CD4-positive, alpha-beta T cell treated with Interleukin-15 for 4 hours (primary cell): ENCODE measurements around the gene RBMS3.
"Not testable (repeated sequence)": the region's sequence is repeated elsewhere in the genome, so short reads cannot be mapped to it uniquely, and the experiment has no call there.

Experiments used
- DNase-seq: peaks from one replicate; pipeline ENCODE4 v3.0.0-alpha.2; 2020; ENCODE audit warnings: low spot score

The RBMS3 gene

GRCh38 chr3:29802057-29802456, 521.2 kb downstream of the RBMS3 start:
- no peak for DNase-seq

DNA sequence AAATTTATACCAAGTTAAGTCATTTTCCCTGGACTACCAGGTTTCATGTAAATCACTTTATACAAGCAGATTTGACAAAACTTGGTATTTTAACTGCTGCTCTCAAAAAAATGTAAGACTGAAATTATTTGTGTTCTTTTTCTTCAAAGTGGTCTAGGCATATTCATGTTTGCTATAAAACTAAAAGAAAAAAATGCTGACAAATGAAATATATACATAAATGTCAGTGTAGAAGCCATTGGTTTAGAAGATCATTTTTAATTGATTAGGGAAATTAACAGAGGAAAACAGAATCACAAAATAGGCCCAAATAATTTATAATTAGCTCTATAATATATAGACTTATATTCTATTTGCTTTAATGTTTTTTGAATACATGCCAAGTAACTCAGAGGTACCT, 523.2 kb downstream of the RBMS3 start:
- DNase-seq: no peak

- no peak for DNase-seq
Measured at GRCh38 chr3:29805757-29806156, 524.9 kb downstream of the RBMS3 start.

- not testable (repeated sequence) for DNase-seq
Measured at GRCh38 chr3:29808324-29808723, 527.5 kb downstream of the RBMS3 start.

GRCh38 chr3:29822071-29822470, 541.2 kb downstream of the RBMS3 start:
- DNase-seq: no peak

GRCh38 chr3:29823233-29823632, 542.4 kb downstream of the RBMS3 start:
- DNase-seq: no peak

DNA sequence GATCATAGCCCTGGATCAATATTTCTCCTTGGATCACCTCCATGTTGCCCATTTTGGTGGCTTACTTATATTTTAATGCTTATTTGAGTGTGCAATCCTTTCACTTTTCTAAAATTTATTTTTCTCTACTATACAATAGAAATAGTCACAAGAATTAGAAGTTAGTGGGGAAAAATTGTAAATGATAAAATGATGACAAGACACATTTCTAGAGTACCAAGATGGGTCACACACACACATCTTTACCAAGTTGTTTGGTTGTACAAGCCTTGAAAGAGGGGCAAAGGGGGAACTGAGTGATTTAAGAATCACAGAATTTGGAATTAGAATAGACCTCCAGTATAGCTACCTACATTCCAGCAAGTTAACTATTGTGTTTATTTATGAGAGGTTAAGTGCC, 545.8 kb downstream of the RBMS3 start:
- DNase-seq: no peak

DNA sequence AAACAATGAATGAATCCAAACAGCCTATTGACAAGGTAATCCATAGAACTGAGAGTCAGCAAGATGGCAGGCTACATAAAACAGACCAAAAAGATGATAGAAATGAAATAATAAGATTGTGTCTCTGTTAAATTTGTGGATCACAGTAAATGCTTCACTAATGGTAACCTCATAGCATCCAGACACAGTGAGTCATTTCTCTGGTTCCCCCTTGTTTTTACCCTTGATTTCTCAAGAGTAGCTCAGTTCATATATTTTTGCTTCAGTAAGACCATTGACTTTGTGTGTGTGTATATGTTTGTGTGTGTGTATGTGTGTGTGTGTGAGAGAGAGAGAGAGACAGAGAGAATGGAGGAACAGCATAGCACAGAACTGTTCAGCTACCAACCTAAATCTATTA, 546.9 kb downstream of the RBMS3 start:
- no peak for DNase-seq

GRCh38 chr3:29829340-29829739, 548.5 kb downstream of the RBMS3 start:
- no peak for DNase-seq

DNA sequence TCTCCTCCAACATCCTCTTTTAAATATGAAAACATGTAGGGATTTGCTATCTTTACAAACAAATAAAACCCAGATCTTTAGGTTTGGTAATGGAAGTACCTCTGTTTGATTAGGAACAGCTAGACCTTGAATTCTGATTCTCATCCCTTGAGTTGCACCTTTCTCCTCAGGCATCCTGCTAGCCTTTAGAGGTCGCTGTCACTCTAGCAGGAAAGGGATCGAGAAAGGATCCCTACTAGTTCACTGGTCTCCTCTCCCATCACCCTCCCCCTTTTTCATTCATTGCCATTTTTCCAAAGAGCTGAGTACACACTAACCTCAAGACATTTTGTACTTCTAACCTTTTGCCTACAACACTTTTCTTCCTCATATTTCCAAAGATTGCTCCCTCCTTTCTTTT, 569.8 kb downstream of the RBMS3 start:
- DNase-seq: no peak

DNA sequence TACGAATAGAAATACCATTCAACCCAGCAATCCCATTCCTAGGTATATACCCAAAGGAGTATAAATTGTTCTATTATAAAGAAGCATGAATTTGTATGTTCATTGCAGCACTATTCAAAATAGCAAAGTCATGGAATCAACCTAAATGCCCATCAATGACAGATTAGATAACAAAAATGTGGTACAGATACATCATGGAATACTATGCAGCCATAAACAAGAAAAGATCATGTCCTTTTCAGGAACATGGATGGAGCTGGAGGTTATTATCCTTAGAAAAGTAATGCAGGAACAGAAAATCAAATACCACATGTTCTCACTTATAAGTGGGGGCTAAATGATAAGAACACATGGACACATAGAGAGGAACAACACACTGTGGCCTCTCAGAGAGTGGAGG, 571.9 kb downstream of the RBMS3 start:
- no peak for DNase-seq

DNA sequence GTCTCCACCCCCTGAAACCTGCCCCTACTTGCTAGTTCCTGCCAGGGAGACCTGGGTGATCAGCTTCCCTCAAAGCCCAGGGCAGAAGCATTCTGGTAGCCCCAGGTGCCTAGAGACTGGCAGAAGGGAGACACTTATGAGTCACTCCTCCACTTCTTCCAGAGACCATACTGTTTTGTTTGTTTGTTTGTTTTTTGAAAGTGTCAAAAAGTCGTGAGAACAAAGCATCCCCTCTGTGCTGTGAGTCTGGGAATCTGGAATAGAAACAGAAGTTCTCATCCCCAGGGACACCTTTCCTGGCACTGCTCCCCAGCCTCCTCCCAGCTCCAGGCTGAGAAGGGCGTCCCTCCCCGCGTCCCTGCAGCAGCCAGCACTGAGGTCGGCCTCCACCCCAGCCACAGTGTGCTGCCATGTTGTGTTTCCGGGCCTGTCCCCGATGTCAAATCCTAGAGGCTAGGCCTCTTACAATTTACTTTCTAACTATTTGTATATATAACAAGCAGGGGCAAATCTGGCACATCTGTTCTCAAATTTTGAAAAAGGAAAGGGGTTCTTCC, 573.0 kb downstream of the RBMS3 start:
- DNase-seq: no peak

GRCh38 chr3:29854821-29855220, 574.0 kb downstream of the RBMS3 start:
- DNase-seq: no peak

GRCh38 chr3:29859726-29860270, 578.9 kb downstream of the RBMS3 start:
- DNase-seq: no peak

DNA sequence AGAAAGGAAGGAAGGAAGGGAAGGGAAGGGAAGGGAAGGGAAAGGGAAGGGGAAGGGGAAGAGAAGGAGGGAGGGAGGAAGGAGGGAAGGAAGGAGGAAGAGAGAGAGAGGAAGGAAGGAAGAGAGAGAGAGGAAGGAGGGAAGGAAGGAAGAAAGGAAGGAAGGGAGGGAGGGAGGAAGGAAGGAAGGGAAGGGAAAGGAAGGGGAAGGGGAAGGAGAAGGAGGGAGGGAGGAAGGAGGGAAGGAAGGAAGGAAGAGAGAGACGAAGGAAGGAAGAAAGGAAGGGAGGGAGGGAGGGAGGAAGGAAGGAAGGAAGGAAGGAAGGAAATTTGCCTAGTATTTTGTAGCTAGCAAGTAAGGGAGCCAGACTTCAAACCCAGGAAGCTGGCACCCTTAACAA, 583.9 kb downstream of the RBMS3 start:
- no peak for DNase-seq

DNA sequence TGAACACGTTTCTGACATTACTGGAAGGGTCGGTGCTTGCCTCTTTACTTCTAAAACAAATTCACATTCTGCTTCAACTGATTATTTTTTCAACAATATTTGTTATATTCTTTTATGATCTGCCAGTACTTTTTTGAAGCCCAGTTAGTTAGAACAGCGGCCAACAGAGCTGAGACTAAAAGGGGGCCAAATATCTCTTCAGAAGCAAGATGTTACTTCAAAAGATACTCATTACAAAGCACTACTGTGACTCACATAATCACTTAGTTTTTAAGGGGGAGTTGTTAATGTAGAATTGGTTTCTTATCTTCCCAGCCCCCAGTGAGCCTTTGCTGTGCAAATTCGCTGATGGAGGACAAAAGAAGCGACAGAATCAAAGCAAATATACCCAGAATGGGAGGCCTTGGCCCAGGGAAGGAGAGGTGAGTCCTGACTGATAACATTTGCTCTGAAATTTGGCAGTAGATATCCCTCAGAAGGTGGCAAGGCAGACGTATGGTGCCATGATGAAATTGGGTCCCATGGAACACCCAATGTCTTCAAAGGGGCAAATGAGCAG, 587.8 kb downstream of the RBMS3 start:
- DNase-seq: no peak

DNA sequence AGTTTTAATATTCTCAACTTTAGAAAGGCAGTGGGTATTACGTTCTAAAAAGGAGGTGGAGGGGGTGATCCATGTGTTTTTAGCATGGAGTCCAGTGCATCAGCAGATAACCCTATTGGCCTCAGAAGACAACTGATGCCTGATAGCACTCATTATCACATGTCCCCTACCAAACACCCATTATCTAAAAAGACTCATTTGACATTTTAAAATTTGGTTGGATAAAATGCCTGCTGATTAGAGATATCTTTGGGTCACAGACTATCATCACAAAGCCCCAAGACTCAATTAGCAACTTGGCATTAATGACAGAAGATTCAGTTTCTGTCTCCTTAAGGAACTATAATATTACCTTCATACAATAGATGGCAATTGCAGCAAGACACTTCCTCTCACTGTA, 589.3 kb downstream of the RBMS3 start:
- DNase-seq: no peak

DNA sequence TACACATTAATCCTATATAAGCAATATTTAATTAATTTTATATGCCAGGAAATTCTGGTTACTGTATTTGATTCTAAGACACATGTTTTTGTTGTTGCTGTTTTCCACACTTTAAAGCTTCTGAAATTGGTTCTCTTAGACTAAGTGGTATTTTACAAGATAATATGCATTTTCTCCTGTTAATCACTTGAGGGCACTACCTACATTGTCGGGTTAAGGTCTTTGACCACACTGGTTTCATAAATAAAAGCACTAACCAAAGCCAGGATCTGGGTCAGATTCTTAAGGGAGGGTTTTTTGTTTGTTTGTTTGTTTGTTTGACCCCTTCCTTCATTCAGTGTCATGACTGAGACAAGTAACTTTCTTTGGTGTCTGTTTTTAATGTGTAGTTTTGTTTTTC, 590.2 kb downstream of the RBMS3 start:
- no peak for DNase-seq

- DNase-seq: no peak
Measured at GRCh38 chr3:29880809-29881208, 599.9 kb downstream of the RBMS3 start.

GRCh38 chr3:29887451-29887850, 606.6 kb downstream of the RBMS3 start:
- no peak for DNase-seq

DNA sequence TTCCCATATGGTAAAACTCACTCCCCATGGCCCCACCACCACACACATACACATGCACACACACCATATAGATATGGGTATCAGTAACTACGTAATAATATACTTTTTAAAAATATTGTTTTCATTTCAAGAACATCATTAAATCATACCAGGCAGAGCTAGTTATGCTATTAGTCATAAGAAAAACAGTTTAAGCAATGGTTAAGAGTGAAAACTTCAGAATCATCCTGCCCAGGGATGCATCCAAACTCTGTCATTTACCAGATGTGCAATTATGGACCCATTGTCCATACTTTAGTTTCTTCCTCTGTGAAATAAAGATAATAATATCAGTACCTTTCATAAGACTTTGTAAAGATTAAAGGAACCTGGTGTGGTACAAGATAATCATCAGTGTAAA, 608.3 kb downstream of the RBMS3 start:
- DNase-seq: no peak

GRCh38 chr3:29890801-29891200, 609.9 kb downstream of the RBMS3 start:
- DNase-seq: no peak

GRCh38 chr3:29892976-29893554, 612.2 kb downstream of the RBMS3 start:
- DNase-seq: no peak

GRCh38 chr3:29896856-29897255, 616.0 kb downstream of the RBMS3 start:
- DNase-seq: no peak
